ENCODE data around the gene SPATS1.
A peak's percentile ranks its signal among the peaks of the same experiment; 100 is the strongest.
"Not testable (repeated sequence)": the region's sequence is repeated elsewhere in the genome, so short reads cannot be mapped to it uniquely, and the experiment has no call there.

Gene SPATS1

GRCh38 chr6:44321210-44321609 lies 21.2 kb upstream of the SPATS1 start:
- TF ChIP-seq POLR2A (IDR thresholded peaks at IDR 0.05; ENCODE audit: low read depth, low read length), result no peak
- no peak for DNase-seq (ENCODE audit: insufficient read length, low spot score)
- FAIRE-seq, result no peak

- TF ChIP-seq POLR2A (IDR thresholded peaks at IDR 0.05; ENCODE audit: low read depth, low read length), result no peak
- FAIRE-seq, result no peak
- DNase-seq (ENCODE audit: insufficient read length, low spot score), result no peak
Observed at GRCh38 chr6:44327096-44327495, 15.4 kb upstream of the SPATS1 start.

GRCh38 chr6:44327760-44328159 lies 14.7 kb upstream of the SPATS1 start:
- FAIRE-seq (no peak), DNase-seq (ENCODE audit: insufficient read length, low spot score) (no peak)
- TF ChIP-seq POLR2A (IDR thresholded peaks at IDR 0.05; ENCODE audit: low read depth, low read length), result no peak

- FAIRE-seq; DNase-seq (ENCODE audit: insufficient read length, low spot score): not testable (repeated sequence)
Observed at GRCh38 chr6:44328203-44328602, 14.2 kb upstream of the SPATS1 start.

- DNase-seq (ENCODE audit: insufficient read length, low spot score) (no peak), FAIRE-seq (no peak)
- TF ChIP-seq POLR2A (IDR thresholded peaks at IDR 0.05; ENCODE audit: low read depth, low read length), result no peak
Observed at GRCh38 chr6:44329858-44330257, 12.6 kb upstream of the SPATS1 start.

- TF ChIP-seq POLR2A (IDR thresholded peaks at IDR 0.05; ENCODE audit: low read depth, low read length), result no peak
- DNase-seq (ENCODE audit: insufficient read length, low spot score) (no peak), FAIRE-seq (no peak)
Observed at GRCh38 chr6:44332585-44332984, 9.9 kb upstream of the SPATS1 start.

GRCh38 chr6:44333273-44333919 lies 9.1 kb upstream of the SPATS1 start:
- FAIRE-seq (no peak), DNase-seq (ENCODE audit: insufficient read length, low spot score) (no peak)

GRCh38 chr6:44333942-44334341 lies 8.5 kb upstream of the SPATS1 start:
- TF ChIP-seq POLR2A (IDR thresholded peaks at IDR 0.05; ENCODE audit: low read depth, low read length), result no peak
- DNase-seq (ENCODE audit: insufficient read length, low spot score) (no peak), FAIRE-seq (no peak)

More at GRCh38 chr6:44333273-44333919, 9.1 kb upstream of the SPATS1 start:
- no peak for TF ChIP-seq POLR2A (IDR thresholded peaks at IDR 0.05; ENCODE audit: low read depth, low read length)

- no peak for FAIRE-seq
- no peak for DNase-seq (ENCODE audit: insufficient read length, low spot score)
- TF ChIP-seq POLR2A (IDR thresholded peaks at IDR 0.05; ENCODE audit: low read depth, low read length), result no peak
Observed at GRCh38 chr6:44335631-44336030, 6.8 kb upstream of the SPATS1 start.

- DNase-seq (ENCODE audit: insufficient read length, low spot score) (peak; percentile 61), FAIRE-seq (no peak)
Observed at GRCh38 chr6:44338228-44339122, 4.0 kb upstream of the SPATS1 start.

GRCh38 chr6:44339301-44339700 lies 3.1 kb upstream of the SPATS1 start:
- FAIRE-seq, result no peak
- no peak for TF ChIP-seq POLR2A (IDR thresholded peaks at IDR 0.05; ENCODE audit: low read depth, low read length)

More at GRCh38 chr6:44338228-44339122, 4.0 kb upstream of the SPATS1 start:
- no peak for TF ChIP-seq POLR2A (IDR thresholded peaks at IDR 0.05; ENCODE audit: low read depth, low read length)

GRCh38 chr6:44339763-44340625 lies 2.5 kb upstream of the SPATS1 start:
- TF ChIP-seq POLR2A (IDR thresholded peaks at IDR 0.05; ENCODE audit: low read depth, low read length), result no peak
- peak; percentile 86 for FAIRE-seq

More at GRCh38 chr6:44339301-44339700, 3.1 kb upstream of the SPATS1 start:
- no peak for DNase-seq (ENCODE audit: insufficient read length, low spot score)

GRCh38 chr6:44341095-44341890 lies 1.2 kb upstream of the SPATS1 start:
- DNase-seq (ENCODE audit: insufficient read length, low spot score) (no peak), FAIRE-seq (no peak)
- TF ChIP-seq POLR2A (IDR thresholded peaks at IDR 0.05; ENCODE audit: low read depth, low read length), result no peak

More at GRCh38 chr6:44339763-44340625, 2.5 kb upstream of the SPATS1 start:
- peak; percentile 87 for DNase-seq (ENCODE audit: insufficient read length, low spot score)

All from H54 (cell line).